SK-N-SH (cell line): ENCODE measurements around the gene CTCFL. TPM values are rescaled to one million over a fixed set of nuclear protein-coding genes. Genes with fewer than 3 reads are reported as not detected.

Experiments
- CTCF ChIA-PET: fragments of 300-600, 350-600 bp; formaldehyde crosslinking; extraction: SDS; loops from one replicate; lab custom pipeline; 2021; lab: Yijun Ruan, JAX
- POLR2A ChIA-PET: fragments of 350-600 bp; sonication (Branson Sonifier 250); formaldehyde crosslinking; extraction: SDS; loops from one replicate; lab custom pipeline; 2020; ENCODE audit warnings: antibody characterized with exemption, inconsistent platforms; lab: Yijun Ruan, JAX
- DNase-seq: peaks from one replicate; pipeline ENCODE4 v3.0.0; 2012
- H2AFZ ChIP-seq: fragments of 200-600 bp; sonication (generic); 2 replicates; pipeline ENCODE4 v1.8.1; 2016; ENCODE audit warnings: antibody characterized with exemption, mild to moderate bottlenecking, low read depth
- H3F3A ChIP-seq: fragments of 200-600 bp; sonication (generic); replicated peaks from 2 replicates; pipeline ENCODE3; 2016; ENCODE audit warnings: antibody characterized with exemption, mild to moderate bottlenecking; ENCODE audit not compliant: insufficient read depth
- H3K27ac ChIP-seq, 2 experiments: fragments of 200-500 bp in 1 of 2; fragments of 200-600 bp in 1 of 2; sonication (Bioruptor generic) in 1 of 2; sonication (generic), shearing (Covaris generic) in 1 of 2; 2 replicates each; pipeline versions ENCODE4 v1.5.1 to v1.6.1; 2014 to 2016; ENCODE audit warnings: low read depth in 2 of 2, inconsistent platforms in 1 of 2, low read length in 1 of 2, mild to moderate bottlenecking in 1 of 2, mixed read lengths in 1 of 2
- H3K27me3 ChIP-seq: fragments of 200-600 bp; sonication (generic), shearing (Covaris generic); 2 replicates; pipeline ENCODE4 v1.6.1; 2016; ENCODE audit warnings: mixed run types; ENCODE audit not compliant: insufficient read depth
- H3K36me3 ChIP-seq, 2 experiments: fragments of 200-500 bp in 1 of 2; fragments of 200-600 bp in 1 of 2; sonication (Bioruptor generic) in 1 of 2; sonication (generic) in 1 of 2; replicated peaks in 1 of 2; 2 replicates each; pipeline versions ENCODE3 to v1.5.1; 2014 to 2016; ENCODE audit warnings: low read length in 1 of 2, mild to moderate bottlenecking in 1 of 2; ENCODE audit not compliant: insufficient read depth in 2 of 2, control insufficient read depth in 1 of 2
- H3K4me1 ChIP-seq, 2 experiments: fragments of 200-500 bp in 1 of 2; fragments of 200-600 bp in 1 of 2; sonication (Bioruptor generic) in 1 of 2; sonication (generic), shearing (Covaris generic) in 1 of 2; 2 replicates each; pipeline versions ENCODE4 v1.5.1 to v1.6.1; 2014 to 2016; ENCODE audit warnings: low read depth in 1 of 2, low read length in 1 of 2, mixed run types in 1 of 2; ENCODE audit not compliant: insufficient read depth in 2 of 2, control insufficient read depth in 1 of 2
- H3K4me2 ChIP-seq: fragments of 200-600 bp; sonication (generic), shearing (Covaris generic); 2 replicates; pipeline ENCODE4 v1.6.1; 2017; ENCODE audit warnings: mixed run types
- H3K4me3 ChIP-seq, 2 experiments: fragments of 200-500 bp in 1 of 2; fragments of 200-600 bp in 1 of 2; sonication (Bioruptor generic) in 1 of 2; sonication (generic), shearing (Covaris generic) in 1 of 2; 2 replicates each; pipeline versions ENCODE4 v1.5.1 to v1.8.1; 2014 to 2016; ENCODE audit warnings: low read depth in 2 of 2, inconsistent platforms in 1 of 2, low read length in 1 of 2, mild to moderate bottlenecking in 1 of 2, mixed read lengths in 1 of 2, moderate library complexity in 1 of 2
- H3K79me2 ChIP-seq: fragments of 200-600 bp; sonication (generic); 2 replicates; pipeline ENCODE4 v1.8.1; 2017; ENCODE audit warnings: mild to moderate bottlenecking; ENCODE audit not compliant: insufficient read depth
- H3K9ac ChIP-seq: fragments of 200-600 bp; sonication (generic); 2 replicates; pipeline ENCODE4 v1.6.1; 2017; ENCODE audit warnings: mixed run types
- H3K9me2 ChIP-seq: fragments of 200-600 bp; sonication (generic); 2 replicates; pipeline ENCODE4 v1.6.1; 2017; ENCODE audit warnings: mixed run types
- H3K9me3 ChIP-seq: fragments of 200-600 bp; sonication (generic); 2 replicates; pipeline ENCODE4 v1.6.1; 2017; ENCODE audit warnings: mixed run types, mild to moderate bottlenecking, moderate library complexity
- H4K20me1 ChIP-seq: fragments of 200-600 bp; sonication (generic); 2 replicates; pipeline ENCODE4 v1.6.1; 2017; ENCODE audit warnings: mild to moderate bottlenecking, mixed run types; ENCODE audit not compliant: insufficient read depth
- ELF1 ChIP-seq: IDR thresholded peaks from 2 replicates; pipeline ENCODE4 v1.4.0; 2012
- GATA2 ChIP-seq: sonication (generic); formaldehyde crosslinking; IDR thresholded peaks from 2 replicates; pipeline ENCODE4 v1.5.0; 2020; ENCODE audit warnings: mild to moderate bottlenecking, missing genetic modification reagents
- MEF2A ChIP-seq: IDR thresholded peaks from 2 replicates; pipeline ENCODE4 v1.4.0; 2012; ENCODE audit warnings: low read depth, borderline replicate concordance
- NFIC ChIP-seq: IDR thresholded peaks from 2 replicates; pipeline ENCODE4 v1.4.0; 2012; ENCODE audit warnings: borderline replicate concordance
- NRF1 ChIP-seq: IDR thresholded peaks from 2 replicates; pipeline ENCODE4 v1.6.1; 2012; ENCODE audit warnings: low read depth, mild to moderate bottlenecking, low read length
- POLR2AphosphoS5 ChIP-seq: IDR thresholded peaks from 2 replicates; pipeline ENCODE4 v1.6.1; 2012; ENCODE audit warnings: low read depth, low read length
- RAD21 ChIP-seq: IDR thresholded peaks from 2 replicates; pipeline ENCODE4 v1.6.1; 2012; ENCODE audit warnings: mild to moderate bottlenecking, low read length
- TEAD4 ChIP-seq: IDR thresholded peaks from 2 replicates; pipeline ENCODE4 v1.4.0; 2012; ENCODE audit warnings: mild to moderate bottlenecking, borderline replicate concordance; ENCODE audit not compliant: insufficient read depth
- YY1 ChIP-seq: IDR thresholded peaks from 2 replicates; pipeline ENCODE4 v1.4.0; 2012; ENCODE audit warnings: low read depth, mild to moderate bottlenecking
- WGBS: methylation state at CpG from one replicate; pipeline ENCODE4 v1.1.6; 2017; ENCODE audit warnings: low lambda C conversion rate; 5-methylcytosine and 5-hydroxymethylcytosine counted together
- polyA plus RNA-seq, 3 experiments: library from polyadenylated mRNA; depleted of rRNA; stranded (reverse); fragments of >200 nt; gene quantifications; 2 replicates each; pipeline ENCODE4 v1.2.3, GENCODE V29; 2012
- TF ChIP-seq, protein P1 (sequence below): IDR thresholded peaks from 2 replicates; pipeline ENCODE4; 2012
- TF ChIP-seq, protein P2 (sequence below): IDR thresholded peaks from 2 replicates; pipeline ENCODE4 v1.4.0; 2012; ENCODE audit warnings: low read depth, borderline replicate concordance
- TF ChIP-seq, protein P3 (sequence below): IDR thresholded peaks from 2 replicates; pipeline ENCODE4 v1.4.0; 2012; ENCODE audit warnings: low read depth

Gene CTCFL
- polyA plus RNA-seq, 1 of the 3 experiments (the other 2 are of a cell fraction), result not detected

DNA sequence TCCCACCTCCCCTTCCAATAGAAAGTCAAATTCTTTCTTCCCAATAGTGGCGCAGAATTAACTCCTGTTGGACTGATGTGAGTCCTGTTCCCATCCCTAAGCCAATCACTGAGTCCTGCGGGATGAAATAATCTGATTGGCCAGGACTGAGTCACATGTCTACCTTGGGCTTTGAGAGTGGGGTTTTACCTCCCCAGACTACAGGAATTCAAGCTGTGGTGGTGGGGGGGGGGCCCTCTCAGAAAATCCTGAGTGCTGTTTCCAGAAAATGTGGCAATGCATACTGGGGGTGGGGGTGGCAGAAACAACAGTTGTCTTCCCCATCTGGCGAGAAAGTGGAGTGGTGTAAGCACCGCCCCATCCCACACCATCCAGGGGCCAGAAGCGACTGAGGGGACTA, 65.7 kb downstream of the CTCFL start:
- TF ChIP-seq POLR2AphosphoS5 (no peak), ELF1 (no peak), MEF2A (no peak), TEAD4 (no peak)
- TF ChIP-seq, protein P1, sequence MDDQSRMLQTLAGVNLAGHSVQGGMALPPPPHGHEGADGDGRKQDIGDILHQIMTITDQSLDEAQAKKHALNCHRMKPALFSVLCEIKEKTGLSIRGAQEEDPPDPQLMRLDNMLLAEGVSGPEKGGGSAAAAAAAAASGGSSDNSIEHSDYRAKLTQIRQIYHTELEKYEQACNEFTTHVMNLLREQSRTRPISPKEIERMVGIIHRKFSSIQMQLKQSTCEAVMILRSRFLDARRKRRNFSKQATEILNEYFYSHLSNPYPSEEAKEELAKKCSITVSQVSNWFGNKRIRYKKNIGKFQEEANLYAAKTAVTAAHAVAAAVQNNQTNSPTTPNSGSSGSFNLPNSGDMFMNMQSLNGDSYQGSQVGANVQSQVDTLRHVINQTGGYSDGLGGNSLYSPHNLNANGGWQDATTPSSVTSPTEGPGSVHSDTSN, result no peak
- TF ChIP-seq, all 33 proteins: peak for 0
- DNase-seq, result no peak
- H3F3A ChIP-seq, result no peaks in the 10 kb centered on the region
- no peaks in the 10 kb centered on the region for H3K36me3 ChIP-seq
- no peaks in the 10 kb centered on the region for H4K20me1 ChIP-seq
- H3K4me2 ChIP-seq, result no peak overlapping the region
- no peaks in the 10 kb centered on the region; a peak in 1 of 4 replicates for H3K4me1 ChIP-seq
- H3K9ac ChIP-seq, result no peak overlapping the region
- H2AFZ ChIP-seq, result no peak overlapping the region
- H3K9me3 ChIP-seq, result no peaks in the 10 kb centered on the region
- no peaks in the 10 kb centered on the region for H3K9me2 ChIP-seq
- ChIA-PET CTCF (interaction anchor here (1.6 kb wide), 1 partner anchor 78 kb away, joined by 4 read pairs; no protein-coding TSS in a partner anchor), POLR2A (no interaction called here)
- no peak overlapping the region for H3K4me3 ChIP-seq
- no peaks in the 10 kb centered on the region for H3K27me3 ChIP-seq
- no peaks in the 10 kb centered on the region for H3K79me2 ChIP-seq
- no peak overlapping the region for H3K27ac ChIP-seq
- 63% methylated on average over 5 of the region's 5 CpGs for WGBS

DNA sequence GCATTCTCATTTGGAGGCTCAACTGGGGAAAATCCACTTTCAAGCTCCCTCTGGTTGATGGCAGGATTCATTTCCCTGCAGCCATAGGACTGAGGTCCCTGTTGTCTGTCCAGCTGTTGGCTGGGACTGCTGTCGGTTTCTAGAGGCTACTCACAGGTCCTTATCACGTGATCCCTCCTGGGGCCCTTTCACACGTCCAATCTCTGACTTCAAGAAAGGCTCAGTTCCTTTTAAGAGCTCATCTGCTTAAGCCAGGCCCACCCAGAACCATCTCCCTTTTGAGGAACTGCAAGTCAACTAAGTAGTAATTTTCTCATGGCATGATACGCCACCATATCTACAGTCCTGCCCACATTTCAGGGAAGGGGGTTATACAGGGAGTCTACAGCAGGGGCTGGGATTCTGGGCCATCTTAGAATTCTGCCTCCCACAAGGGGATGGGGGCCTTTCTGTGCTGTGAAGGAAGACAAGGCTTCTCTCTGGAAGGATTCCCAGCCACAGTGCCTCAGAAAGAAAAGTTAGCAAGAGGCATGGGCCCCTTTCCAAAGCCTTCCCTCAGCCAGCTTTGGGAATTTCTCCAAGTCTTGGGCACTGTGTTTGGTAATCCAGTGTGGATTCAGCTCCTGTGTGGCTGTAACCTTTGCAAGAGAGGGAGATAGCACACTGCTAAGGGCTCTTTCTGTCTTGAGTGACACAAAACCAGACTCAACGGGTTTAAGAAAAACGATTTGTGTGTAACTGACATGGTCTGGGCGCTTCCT, 66.4 kb downstream of the CTCFL start:
- no peaks in the 10 kb centered on the region for H3F3A ChIP-seq
- no peak overlapping the region for H3K4me3 ChIP-seq
- H3K27me3 ChIP-seq, result no peaks in the 10 kb centered on the region
- TF ChIP-seq RAD21 (no peak), GATA2 (CRISPR knock-in tag) (no peak), NFIC (no peak), YY1 (no peak), NRF1 (no peak)
- TF ChIP-seq, protein P2, sequence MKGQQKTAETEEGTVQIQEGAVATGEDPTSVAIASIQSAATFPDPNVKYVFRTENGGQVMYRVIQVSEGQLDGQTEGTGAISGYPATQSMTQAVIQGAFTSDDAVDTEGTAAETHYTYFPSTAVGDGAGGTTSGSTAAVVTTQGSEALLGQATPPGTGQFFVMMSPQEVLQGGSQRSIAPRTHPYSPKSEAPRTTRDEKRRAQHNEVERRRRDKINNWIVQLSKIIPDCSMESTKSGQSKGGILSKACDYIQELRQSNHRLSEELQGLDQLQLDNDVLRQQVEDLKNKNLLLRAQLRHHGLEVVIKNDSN, result no peak
- TF ChIP-seq, protein P3, sequence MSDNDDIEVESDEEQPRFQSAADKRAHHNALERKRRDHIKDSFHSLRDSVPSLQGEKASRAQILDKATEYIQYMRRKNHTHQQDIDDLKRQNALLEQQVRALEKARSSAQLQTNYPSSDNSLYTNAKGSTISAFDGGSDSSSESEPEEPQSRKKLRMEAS, result no peak
- H3K27ac ChIP-seq, result no peak overlapping the region
- H3K36me3 ChIP-seq, result no peaks in the 10 kb centered on the region
- ChIA-PET CTCF (interaction anchor here (1.1 to 1.6 kb wide), 2 partner anchors 37 to 77 kb away, joined by 4 read pairs; no protein-coding TSS in a partner anchor), POLR2A (no interaction called here)
- H3K9ac ChIP-seq, result no peak overlapping the region
- no peaks in the 10 kb centered on the region for H4K20me1 ChIP-seq
- DNase-seq, result no peak
- H3K79me2 ChIP-seq, result no peaks in the 10 kb centered on the region
- H3K9me2 ChIP-seq, result no peaks in the 10 kb centered on the region
- no peak overlapping the region for H3K4me2 ChIP-seq
- H2AFZ ChIP-seq, result no peak overlapping the region
- 39% methylated on average over 7 of the region's 7 CpGs for WGBS
- H3K9me3 ChIP-seq, result no peaks in the 10 kb centered on the region
- no peaks in the 10 kb centered on the region; a peak in 1 of 4 replicates for H3K4me1 ChIP-seq
